Measurements from ENCODE around the gene CYTH2. TPM values are rescaled to one million over a fixed set of nuclear protein-coding genes. Genes with fewer than 3 reads are reported as not detected.

The CYTH2 gene
- total and polyA plus RNA-seq, 2 experiments from 2014 or later, result 41.1 to 60.4 TPM

DNA sequence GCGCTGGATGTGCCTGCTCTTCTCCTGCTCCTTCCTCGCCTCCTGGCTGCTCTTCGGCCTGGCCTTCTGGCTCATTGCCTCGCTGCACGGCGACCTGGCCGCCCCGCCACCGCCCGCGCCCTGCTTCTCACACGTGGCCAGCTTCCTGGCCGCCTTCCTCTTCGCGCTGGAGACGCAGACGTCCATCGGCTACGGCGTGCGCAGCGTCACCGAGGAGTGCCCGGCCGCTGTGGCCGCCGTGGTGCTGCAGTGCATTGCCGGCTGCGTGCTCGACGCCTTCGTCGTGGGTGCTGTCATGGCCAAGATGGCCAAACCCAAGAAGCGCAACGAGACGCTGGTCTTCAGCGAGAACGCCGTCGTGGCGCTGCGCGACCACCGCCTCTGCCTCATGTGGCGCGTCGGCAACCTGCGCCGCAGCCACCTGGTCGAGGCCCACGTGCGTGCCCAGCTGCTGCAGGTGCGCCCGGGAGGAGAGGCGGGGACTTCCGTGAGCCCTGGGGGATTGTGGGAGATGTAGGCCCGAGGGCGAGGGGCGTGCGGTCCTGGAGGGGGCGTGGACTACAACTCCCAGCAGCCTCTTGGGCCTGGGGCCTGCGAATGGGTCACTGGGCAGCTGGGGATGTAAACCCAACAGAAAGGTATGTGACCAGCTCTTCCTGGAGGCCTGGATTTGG, 7.0 kb upstream of the CYTH2 start:
- ATAC-seq (peak; percentile 96), DNase-seq (ENCODE audit: low spot score) (peak; percentile 94)
- H3K4me1 ChIP-seq (ENCODE audit: insufficient read depth), result peaks cover 3% of the 10 kb centered on the region; the same call in 1 of the 2 replicates
- no peak for TF ChIP-seq ZNF114 (CRISPR knock-in tag; IDR thresholded peaks at IDR 0.05)
- TF ChIP-seq POLR2AphosphoS5 (IDR thresholded peaks at IDR 0.05; ENCODE audit: low read depth), result peak; percentile 44; the same call in 1 of the 2 replicates
- TF ChIP-seq, protein P1, sequence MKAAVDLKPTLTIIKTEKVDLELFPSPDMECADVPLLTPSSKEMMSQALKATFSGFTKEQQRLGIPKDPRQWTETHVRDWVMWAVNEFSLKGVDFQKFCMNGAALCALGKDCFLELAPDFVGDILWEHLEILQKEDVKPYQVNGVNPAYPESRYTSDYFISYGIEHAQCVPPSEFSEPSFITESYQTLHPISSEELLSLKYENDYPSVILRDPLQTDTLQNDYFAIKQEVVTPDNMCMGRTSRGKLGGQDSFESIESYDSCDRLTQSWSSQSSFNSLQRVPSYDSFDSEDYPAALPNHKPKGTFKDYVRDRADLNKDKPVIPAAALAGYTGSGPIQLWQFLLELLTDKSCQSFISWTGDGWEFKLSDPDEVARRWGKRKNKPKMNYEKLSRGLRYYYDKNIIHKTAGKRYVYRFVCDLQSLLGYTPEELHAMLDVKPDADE (IDR thresholded peaks at IDR 0.05), result peak; percentile 83
- peak; percentile 43 for TF ChIP-seq CREB1 (CRISPR knock-in tag; IDR thresholded peaks at IDR 0.05; ENCODE audit: low read depth)
- peaks cover 8% of the 10 kb centered on the region; the same call in 1 of the 2 replicates for H3K9me2 ChIP-seq (ENCODE audit: insufficient read depth)
- H3F3A ChIP-seq (replicated peaks; ENCODE audit: low read depth), result no peaks in the 10 kb centered on the region; the same call in none of the 2 replicates
- H3K4me2 ChIP-seq, result no peak overlapping the region
- Mint-ChIP-seq H3K4me3 (no peak overlapping the region), H3K27me3 (ENCODE audit: insufficient read depth, low read depth, poor library complexity) (no peaks in the 10 kb centered on the region), H3K36me3 (ENCODE audit: low read depth) (peaks cover 18% of the 10 kb centered on the region; the same call in 2 of the 3 replicates), H3K4me1 (peaks cover 2% of the 10 kb centered on the region; the same call in 2 of the 3 replicates), H3K9me3 (peaks cover 5% of the 10 kb centered on the region; the same call in 2 of the 3 replicates), H3K27ac (peak overlapping the region; percentile 86)
- no peak overlapping the region for H3K4me3 ChIP-seq
- no peaks in the 10 kb centered on the region for H3K79me2 ChIP-seq (replicated peaks; ENCODE audit: insufficient read depth)
- no peaks in the 10 kb centered on the region for H3K36me3 ChIP-seq (ENCODE audit: insufficient read depth)
- H3K27me3 ChIP-seq (ENCODE audit: insufficient read depth), result no peaks in the 10 kb centered on the region
- H3K27ac ChIP-seq (ENCODE audit: low read depth), result no peak overlapping the region
- H4K20me1 ChIP-seq (replicated peaks; ENCODE audit: insufficient read depth), result no peaks in the 10 kb centered on the region; the same call in 1 of the 2 replicates
- H2AFZ ChIP-seq, result no peak overlapping the region

DNA sequence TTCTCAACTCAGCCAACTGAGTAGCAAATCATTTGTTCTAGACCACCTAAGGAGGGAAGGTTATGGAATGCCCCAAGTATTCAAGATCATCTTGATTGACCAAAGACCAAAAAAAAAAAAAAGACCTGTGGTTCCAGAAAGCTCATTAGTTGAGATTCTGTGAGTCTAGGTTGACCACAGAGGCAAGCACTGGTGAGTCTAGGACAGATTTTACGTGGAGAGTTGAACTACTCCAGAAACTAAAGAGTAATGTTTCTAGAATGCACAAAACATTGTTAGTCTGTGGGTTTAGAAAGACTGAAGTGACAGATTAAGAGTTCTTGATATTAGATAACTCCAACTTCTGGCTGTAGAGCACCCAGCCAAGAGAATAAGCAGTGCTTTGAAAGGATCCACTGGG, 4.0 kb upstream of the CYTH2 start:
- Histone ChIP-seq H3K36me3 (ENCODE audit: insufficient read depth) (0 out of 2 replicates have a peak, but pooled peaks cover 1% of the 10 kb centered on the region), H3K4me2 (no peak overlapping the region), H3K27ac (ENCODE audit: low read depth) (no peak overlapping the region), H3K4me1 (ENCODE audit: insufficient read depth) (peaks cover 7% of the 10 kb centered on the region; the same call in 1 of the 2 replicates), H3K79me2 (replicated peaks; ENCODE audit: insufficient read depth) (peaks cover 6% of the 10 kb centered on the region), H3K27me3 (ENCODE audit: insufficient read depth) (no peaks in the 10 kb centered on the region), H2AFZ (no peak overlapping the region), H4K20me1 (replicated peaks; ENCODE audit: insufficient read depth) (no peaks in the 10 kb centered on the region; the same call in 1 of the 2 replicates), H3K9me2 (ENCODE audit: insufficient read depth) (peaks cover 8% of the 10 kb centered on the region; the same call in 1 of the 2 replicates), H3K4me3 (no peak overlapping the region), H3F3A (replicated peaks; ENCODE audit: low read depth) (peaks cover 4% of the 10 kb centered on the region; the same call in 1 of the 2 replicates)
- peaks cover 13% of the 10 kb centered on the region for H3K27me3 Mint-ChIP-seq (ENCODE audit: insufficient read depth, low read depth, poor library complexity)
- DNase-seq (ENCODE audit: low spot score) (no peak), ATAC-seq (no peak)
- H3K9me3 Mint-ChIP-seq, result peaks cover 5% of the 10 kb centered on the region; the same call in 2 of the 3 replicates
- peaks cover 12% of the 10 kb centered on the region for H3K4me1 Mint-ChIP-seq
- peaks cover 11% of the 10 kb centered on the region for H3K36me3 Mint-ChIP-seq (ENCODE audit: low read depth)
- no peak for TF ChIP-seq POLR2AphosphoS5 (IDR thresholded peaks at IDR 0.05; ENCODE audit: low read depth)
- H3K4me3 Mint-ChIP-seq, result no peak overlapping the region
- H3K27ac Mint-ChIP-seq, result no peak overlapping the region

DNA sequence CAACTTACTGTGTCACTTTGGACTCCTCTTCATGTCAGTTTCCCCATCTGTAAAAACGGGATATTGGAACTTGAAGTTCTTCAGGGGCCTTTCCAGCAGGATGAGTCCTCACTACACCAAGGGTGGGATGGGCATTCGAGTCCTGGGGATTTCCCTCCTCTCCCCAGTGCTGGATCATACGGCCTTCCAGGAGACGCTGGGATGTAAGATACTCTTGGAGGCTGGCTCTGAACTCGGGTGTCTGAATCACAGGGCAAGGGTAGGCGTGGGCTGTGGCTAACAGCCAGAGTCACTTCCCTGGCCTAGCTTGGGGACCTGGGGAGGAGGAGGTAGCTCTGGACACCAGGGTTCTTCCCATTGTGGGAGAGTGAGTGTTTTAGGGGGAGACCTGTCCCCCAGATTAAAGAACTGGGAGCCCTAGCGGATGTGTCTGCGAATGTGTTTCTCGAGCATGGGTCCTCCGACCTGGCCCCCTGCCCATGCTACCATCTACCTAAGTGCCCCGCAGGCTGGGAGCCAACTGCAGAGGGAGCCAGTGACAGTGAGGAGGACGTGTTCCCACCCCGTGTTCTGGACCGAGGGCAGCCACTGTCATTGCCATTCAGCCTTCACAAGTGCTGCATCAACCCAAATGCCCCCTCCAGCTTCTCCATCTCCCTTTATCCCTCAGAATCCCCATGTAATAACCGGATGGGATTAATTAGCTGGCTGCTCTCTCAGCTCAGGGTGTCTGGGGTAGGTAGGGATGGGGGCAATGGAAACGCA, 2.4 kb upstream of the CYTH2 start:
- Mint-ChIP-seq H3K27ac (no peak overlapping the region), H3K4me1 (peaks cover 15% of the 10 kb centered on the region), H3K36me3 (ENCODE audit: low read depth) (peaks cover 26% of the 10 kb centered on the region), H3K4me3 (no peak overlapping the region), H3K27me3 (ENCODE audit: insufficient read depth, low read depth, poor library complexity) (peaks cover 18% of the 10 kb centered on the region), H3K9me3 (peaks cover 5% of the 10 kb centered on the region; the same call in 2 of the 3 replicates)
- Histone ChIP-seq H3K27ac (ENCODE audit: low read depth) (no peak overlapping the region), H2AFZ (no peak overlapping the region), H4K20me1 (replicated peaks; ENCODE audit: insufficient read depth) (peaks cover 8% of the 10 kb centered on the region), H3K79me2 (replicated peaks; ENCODE audit: insufficient read depth) (peaks cover 13% of the 10 kb centered on the region), H3K36me3 (ENCODE audit: insufficient read depth) (peaks cover 14% of the 10 kb centered on the region), H3K9me2 (ENCODE audit: insufficient read depth) (peaks cover 8% of the 10 kb centered on the region; the same call in 1 of the 2 replicates), H3K4me2 (no peak overlapping the region), H3K4me1 (ENCODE audit: insufficient read depth) (peaks cover 8% of the 10 kb centered on the region; the same call in 1 of the 2 replicates), H3K4me3 (no peak overlapping the region), H3F3A (replicated peaks; ENCODE audit: low read depth) (peaks cover 11% of the 10 kb centered on the region; the same call in 1 of the 2 replicates), H3K27me3 (ENCODE audit: insufficient read depth) (no peaks in the 10 kb centered on the region)
- DNase-seq (ENCODE audit: low spot score), result no peak
- ATAC-seq, result no peak
- TF ChIP-seq EZH2phosphoT487 (IDR thresholded peaks at IDR 0.05; ENCODE audit: unreplicated experiment), result no peak
- TF ChIP-seq ZNF331 (CRISPR knock-in tag; IDR thresholded peaks at IDR 0.05; ENCODE audit: low read depth), result no peak
- TF ChIP-seq NANOG (IDR thresholded peaks at IDR 0.05; ENCODE audit: borderline replicate concordance), result no peak
- TF ChIP-seq, protein P2, sequence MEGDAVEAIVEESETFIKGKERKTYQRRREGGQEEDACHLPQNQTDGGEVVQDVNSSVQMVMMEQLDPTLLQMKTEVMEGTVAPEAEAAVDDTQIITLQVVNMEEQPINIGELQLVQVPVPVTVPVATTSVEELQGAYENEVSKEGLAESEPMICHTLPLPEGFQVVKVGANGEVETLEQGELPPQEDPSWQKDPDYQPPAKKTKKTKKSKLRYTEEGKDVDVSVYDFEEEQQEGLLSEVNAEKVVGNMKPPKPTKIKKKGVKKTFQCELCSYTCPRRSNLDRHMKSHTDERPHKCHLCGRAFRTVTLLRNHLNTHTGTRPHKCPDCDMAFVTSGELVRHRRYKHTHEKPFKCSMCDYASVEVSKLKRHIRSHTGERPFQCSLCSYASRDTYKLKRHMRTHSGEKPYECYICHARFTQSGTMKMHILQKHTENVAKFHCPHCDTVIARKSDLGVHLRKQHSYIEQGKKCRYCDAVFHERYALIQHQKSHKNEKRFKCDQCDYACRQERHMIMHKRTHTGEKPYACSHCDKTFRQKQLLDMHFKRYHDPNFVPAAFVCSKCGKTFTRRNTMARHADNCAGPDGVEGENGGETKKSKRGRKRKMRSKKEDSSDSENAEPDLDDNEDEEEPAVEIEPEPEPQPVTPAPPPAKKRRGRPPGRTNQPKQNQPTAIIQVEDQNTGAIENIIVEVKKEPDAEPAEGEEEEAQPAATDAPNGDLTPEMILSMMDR (conservative IDR thresholded peaks at IDR 0.05; ENCODE audit: low read depth in 2 of 2), result peak in 1 of 2 experiments; percentile 34; a peak in 2 of 4 replicates
- no peak for TF ChIP-seq CREB1 (CRISPR knock-in tag; IDR thresholded peaks at IDR 0.05; ENCODE audit: low read depth)

Data from GM23338 (cell line).